Jurkat, Clone E6-1 (cell line): ENCODE results near the gene TXNL4B.
"Not testable (repeated sequence)": the region's sequence is repeated elsewhere in the genome, so short reads cannot be mapped to it uniquely, and the experiment has no call there.

Experiments used
- DNase-seq: peaks from one replicate; pipeline ENCODE4 v3.0.0-alpha.2; 2011; ENCODE audit warnings: low read depth, low spot score
- H3K4me3 ChIP-seq: 2 replicates; pipeline ENCODE4 v1.5.1; 2011; ENCODE audit warnings: mild to moderate bottlenecking, low read length, control low read depth, moderate library complexity

The TXNL4B gene

GRCh38 chr16:72084445-72084844 lies 9.0 kb downstream of the TXNL4B start:
- H3K4me3 ChIP-seq = no peak overlapping the region

GRCh38 chr16:72083778-72084404 lies 9.5 kb downstream of the TXNL4B start:
- H3K4me3 ChIP-seq = no peak overlapping the region
- no peak for DNase-seq

More at GRCh38 chr16:72084445-72084844, 9.0 kb downstream of the TXNL4B start:
- no peak for DNase-seq

GRCh38 chr16:72076991-72077706 lies 16.3 kb downstream of the TXNL4B start:
- not testable (repeated sequence) for DNase-seq, H3K4me3 ChIP-seq

GRCh38 chr16:72075067-72075466 lies 18.4 kb downstream of the TXNL4B start:
- not testable (repeated sequence) for DNase-seq, H3K4me3 ChIP-seq

GRCh38 chr16:72073560-72074230 lies 19.7 kb downstream of the TXNL4B start:
- H3K4me3 ChIP-seq = no peak overlapping the region
- no peak for DNase-seq

GRCh38 chr16:72072514-72073342 lies 20.7 kb downstream of the TXNL4B start:
- DNase-seq = no peak
- no peak overlapping the region for H3K4me3 ChIP-seq

GRCh38 chr16:72068930-72069329 lies 24.5 kb downstream of the TXNL4B start:
- no peak overlapping the region for H3K4me3 ChIP-seq
- no peak for DNase-seq

GRCh38 chr16:72066747-72067146 lies 26.7 kb downstream of the TXNL4B start:
- H3K4me3 ChIP-seq = no peak overlapping the region
- DNase-seq = peak; percentile 33

- no peak for DNase-seq
- H3K4me3 ChIP-seq = no peak overlapping the region
Observed at GRCh38 chr16:72064361-72064894, 29.0 kb downstream of the TXNL4B start.

- DNase-seq = no peak
- H3K4me3 ChIP-seq = no peak overlapping the region
Observed at GRCh38 chr16:72061564-72061963, 31.9 kb downstream of the TXNL4B start.

GRCh38 chr16:72060405-72060804 lies 33.0 kb downstream of the TXNL4B start:
- H3K4me3 ChIP-seq = no peak overlapping the region
- no peak for DNase-seq

- not testable (repeated sequence) for DNase-seq, H3K4me3 ChIP-seq
Observed at GRCh38 chr16:72059060-72059459, 34.4 kb downstream of the TXNL4B start.

- H3K4me3 ChIP-seq, DNase-seq: not testable (repeated sequence)
Observed at GRCh38 chr16:72057313-72057712, 36.1 kb downstream of the TXNL4B start.

GRCh38 chr16:72055911-72056310 lies 37.5 kb downstream of the TXNL4B start:
- no peak overlapping the region for H3K4me3 ChIP-seq
- DNase-seq = no peak

- H3K4me3 ChIP-seq, DNase-seq: not testable (repeated sequence)
Observed at GRCh38 chr16:72054254-72054847, 39.1 kb downstream of the TXNL4B start, which contains the start of gene HP. HP (plus strand) TSS chr16:72054505; CDS start chr16:72054653, 148 bp downstream.

- no peak overlapping the region for H3K4me3 ChIP-seq
- DNase-seq = no peak
Observed at GRCh38 chr16:72051818-72052217, 41.6 kb downstream of the TXNL4B start.

- no peak for DNase-seq
- no peak overlapping the region for H3K4me3 ChIP-seq
Observed at GRCh38 chr16:72050769-72051464, 42.5 kb downstream of the TXNL4B start.

GRCh38 chr16:72049110-72049509 lies 44.3 kb downstream of the TXNL4B start:
- no peak for DNase-seq
- H3K4me3 ChIP-seq = no peak overlapping the region
